ENCODE results near the gene AP2M1. TPM values are rescaled to one million over a fixed set of nuclear protein-coding genes. Genes with fewer than 3 reads are reported as not detected.

Gene AP2M1
- total and polyA plus RNA-seq, 2 of the 13 experiments (the other 11 are each of a cell fraction or from before 2014, with no cell fraction given): 126 to 146 TPM

GRCh38 chr3:184133840-184134745 is 40.6 kb upstream of the AP2M1 start (continued):
- TF ChIP-seq AFF4 (CRISPR knock-in tag; IDR thresholded peaks at IDR 0.05) (no peak), ZFP82 (CRISPR knock-in tag; IDR thresholded peaks at IDR 0.05; ENCODE audit: borderline replicate concordance) (no peak), RAD51 (IDR thresholded peaks at IDR 0.05; ENCODE audit: borderline replicate concordance) (no peak), CBX1 (IDR thresholded peaks at IDR 0.05; ENCODE audit: low read depth) (peak; percentile 43), CBX2 (IDR thresholded peaks at IDR 0.05; ENCODE audit: low read depth, low read length) (no peak), CBX2 (CRISPR knock-in tag; IDR thresholded peaks at IDR 0.05; ENCODE audit: low read depth) (0 out of 2 replicates have a peak, but pooled peaks have one; percentile 19), ZNF891 (CRISPR knock-in tag; IDR thresholded peaks at IDR 0.05) (peak; percentile 54; the same call in 1 of the 2 replicates), ZNF260 (CRISPR knock-in tag; IDR thresholded peaks at IDR 0.05; ENCODE audit: borderline replicate concordance, low read depth) (no peak), SIN3A (IDR thresholded peaks at IDR 0.05; ENCODE audit: borderline replicate concordance, low read depth, low read length) (no peak), HNRNPH1 (optimal IDR thresholded peaks at IDR 0.05; ENCODE audit: low read depth, low read length) (no peak), THAP11 (CRISPR knock-in tag; IDR thresholded peaks at IDR 0.05) (peak; percentile 97), ZFP37 (CRISPR knock-in tag; IDR thresholded peaks at IDR 0.05; ENCODE audit: borderline replicate concordance) (0 out of 2 replicates have a peak, but pooled peaks have one; percentile 14), ATF4 (CRISPR knock-in tag; IDR thresholded peaks at IDR 0.05) (peak in 1 of 2 experiments; percentile 50; a peak in 1 of 4 replicates), KDM5B (CRISPR knock-in tag; IDR thresholded peaks at IDR 0.05; ENCODE audit: borderline replicate concordance) (peak; percentile 87; the same call in 1 of the 2 replicates), PAWR (CRISPR knock-in tag; IDR thresholded peaks at IDR 0.05; ENCODE audit: borderline replicate concordance) (no peak), ZNF780A (CRISPR knock-in tag; IDR thresholded peaks at IDR 0.05) (peak; percentile 19; the same call in 1 of the 2 replicates), ZNF598 (CRISPR knock-in tag; IDR thresholded peaks at IDR 0.05; ENCODE audit: borderline replicate concordance) (no peak; the same call in 1 of the 2 replicates), ELF4 (CRISPR knock-in tag; IDR thresholded peaks at IDR 0.05; ENCODE audit: borderline replicate concordance) (no peak)
- TF ChIP-seq, protein P1, sequence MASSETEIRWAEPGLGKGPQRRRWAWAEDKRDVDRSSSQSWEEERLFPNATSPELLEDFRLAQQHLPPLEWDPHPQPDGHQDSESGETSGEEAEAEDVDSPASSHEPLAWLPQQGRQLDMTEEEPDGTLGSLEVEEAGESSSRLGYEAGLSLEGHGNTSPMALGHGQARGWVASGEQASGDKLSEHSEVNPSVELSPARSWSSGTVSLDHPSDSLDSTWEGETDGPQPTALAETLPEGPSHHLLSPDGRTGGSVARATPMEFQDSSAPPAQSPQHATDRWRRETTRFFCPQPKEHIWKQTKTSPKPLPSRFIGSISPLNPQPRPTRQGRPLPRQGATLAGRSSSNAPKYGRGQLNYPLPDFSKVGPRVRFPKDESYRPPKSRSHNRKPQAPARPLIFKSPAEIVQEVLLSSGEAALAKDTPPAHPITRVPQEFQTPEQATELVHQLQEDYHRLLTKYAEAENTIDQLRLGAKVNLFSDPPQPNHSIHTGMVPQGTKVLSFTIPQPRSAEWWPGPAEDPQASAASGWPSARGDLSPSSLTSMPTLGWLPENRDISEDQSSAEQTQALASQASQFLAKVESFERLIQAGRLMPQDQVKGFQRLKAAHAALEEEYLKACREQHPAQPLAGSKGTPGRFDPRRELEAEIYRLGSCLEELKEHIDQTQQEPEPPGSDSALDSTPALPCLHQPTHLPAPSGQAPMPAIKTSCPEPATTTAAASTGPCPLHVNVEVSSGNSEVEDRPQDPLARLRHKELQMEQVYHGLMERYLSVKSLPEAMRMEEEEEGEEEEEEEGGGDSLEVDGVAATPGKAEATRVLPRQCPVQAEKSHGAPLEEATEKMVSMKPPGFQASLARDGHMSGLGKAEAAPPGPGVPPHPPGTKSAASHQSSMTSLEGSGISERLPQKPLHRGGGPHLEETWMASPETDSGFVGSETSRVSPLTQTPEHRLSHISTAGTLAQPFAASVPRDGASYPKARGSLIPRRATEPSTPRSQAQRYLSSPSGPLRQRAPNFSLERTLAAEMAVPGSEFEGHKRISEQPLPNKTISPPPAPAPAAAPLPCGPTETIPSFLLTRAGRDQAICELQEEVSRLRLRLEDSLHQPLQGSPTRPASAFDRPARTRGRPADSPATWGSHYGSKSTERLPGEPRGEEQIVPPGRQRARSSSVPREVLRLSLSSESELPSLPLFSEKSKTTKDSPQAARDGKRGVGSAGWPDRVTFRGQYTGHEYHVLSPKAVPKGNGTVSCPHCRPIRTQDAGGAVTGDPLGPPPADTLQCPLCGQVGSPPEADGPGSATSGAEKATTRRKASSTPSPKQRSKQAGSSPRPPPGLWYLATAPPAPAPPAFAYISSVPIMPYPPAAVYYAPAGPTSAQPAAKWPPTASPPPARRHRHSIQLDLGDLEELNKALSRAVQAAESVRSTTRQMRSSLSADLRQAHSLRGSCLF (CRISPR knock-in tag; IDR thresholded peaks at IDR 0.05; ENCODE audit: borderline replicate concordance): no peak
